ENCODE data around the gene SRGAP2C.
"Not testable (repeated sequence)": the region's sequence is repeated elsewhere in the genome, so short reads cannot be mapped to it uniquely, and the experiment has no call there.

- not testable (repeated sequence) for TF ChIP-seq POLR2A, POLR2AphosphoS5 (IDR thresholded peaks at IDR 0.05)
- TF ChIP-seq, protein P1, sequence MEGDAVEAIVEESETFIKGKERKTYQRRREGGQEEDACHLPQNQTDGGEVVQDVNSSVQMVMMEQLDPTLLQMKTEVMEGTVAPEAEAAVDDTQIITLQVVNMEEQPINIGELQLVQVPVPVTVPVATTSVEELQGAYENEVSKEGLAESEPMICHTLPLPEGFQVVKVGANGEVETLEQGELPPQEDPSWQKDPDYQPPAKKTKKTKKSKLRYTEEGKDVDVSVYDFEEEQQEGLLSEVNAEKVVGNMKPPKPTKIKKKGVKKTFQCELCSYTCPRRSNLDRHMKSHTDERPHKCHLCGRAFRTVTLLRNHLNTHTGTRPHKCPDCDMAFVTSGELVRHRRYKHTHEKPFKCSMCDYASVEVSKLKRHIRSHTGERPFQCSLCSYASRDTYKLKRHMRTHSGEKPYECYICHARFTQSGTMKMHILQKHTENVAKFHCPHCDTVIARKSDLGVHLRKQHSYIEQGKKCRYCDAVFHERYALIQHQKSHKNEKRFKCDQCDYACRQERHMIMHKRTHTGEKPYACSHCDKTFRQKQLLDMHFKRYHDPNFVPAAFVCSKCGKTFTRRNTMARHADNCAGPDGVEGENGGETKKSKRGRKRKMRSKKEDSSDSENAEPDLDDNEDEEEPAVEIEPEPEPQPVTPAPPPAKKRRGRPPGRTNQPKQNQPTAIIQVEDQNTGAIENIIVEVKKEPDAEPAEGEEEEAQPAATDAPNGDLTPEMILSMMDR (IDR thresholded peaks at IDR 0.05 in 8 of 11, conservative IDR thresholded peaks at IDR 0.05 in 3 of 11): not testable (repeated sequence)
These were observed 30.0 kb upstream of the SRGAP2C start for GRCh38 chr1:121154811-121155210.

Measured in spleen (tissue), 7 donors.